Mesendoderm (in vitro differentiated cells): ENCODE measurements around the gene DNPEP.

Experiments used
- DNase-seq: peaks from one replicate; pipeline ENCODE4 v3.0.0; 2013
- H2AK5ac ChIP-seq: 2 replicates; pipeline ENCODE4 v1.6.1; 2013; ENCODE audit warnings: low read length, inconsistent platforms
- H2BK120ac ChIP-seq: 2 replicates; pipeline ENCODE4 v1.6.1; 2013; ENCODE audit warnings: low read depth, mild to moderate bottlenecking, low read length, moderate library complexity, mixed read lengths
- H2BK15ac ChIP-seq: replicated peaks from 2 replicates; pipeline ENCODE4 v1.6.1; 2013; ENCODE audit warnings: low read depth, mild to moderate bottlenecking, moderate library complexity
- H2BK5ac ChIP-seq: 2 replicates; pipeline ENCODE4 v1.6.1; 2013; ENCODE audit warnings: low read length, inconsistent platforms
- H3K18ac ChIP-seq: 2 replicates; pipeline ENCODE4 v1.6.1; 2013; ENCODE audit warnings: mild to moderate bottlenecking, low read length, mixed read lengths
- H3K23ac ChIP-seq: one replicate; pipeline ENCODE4 v1.6.1; 2013; ENCODE audit warnings: low read length
- H3K27ac ChIP-seq: 2 replicates; pipeline ENCODE4 v1.5.1; 2013; ENCODE audit warnings: low read depth, mild to moderate bottlenecking, inconsistent platforms, low read length, moderate library complexity
- H3K27me3 ChIP-seq: 2 replicates; pipeline ENCODE4 v1.6.1; 2013; ENCODE audit warnings: low read length, control low read depth, mild to moderate bottlenecking, inconsistent platforms; ENCODE audit not compliant: insufficient read depth, poor library complexity
- H3K36me3 ChIP-seq: 2 replicates; pipeline ENCODE4 v1.6.1; 2013; ENCODE audit warnings: low read length, inconsistent platforms; ENCODE audit not compliant: control insufficient read depth, insufficient read depth
- H3K4ac ChIP-seq: one replicate; pipeline ENCODE4 v1.6.1; 2013; ENCODE audit warnings: low read depth, mild to moderate bottlenecking, low read length, moderate library complexity
- H3K4me1 ChIP-seq: 2 replicates; pipeline ENCODE4 v1.6.1; 2013; ENCODE audit warnings: low read depth, low read length, inconsistent platforms; ENCODE audit not compliant: control insufficient read depth
- H3K4me2 ChIP-seq: 2 replicates; pipeline ENCODE4 v1.6.1; 2013; ENCODE audit warnings: low read length
- H3K4me3 ChIP-seq: 2 replicates; pipeline ENCODE4 v1.5.1; 2013; ENCODE audit warnings: mild to moderate bottlenecking, low read length
- H3K56ac ChIP-seq: one replicate; pipeline ENCODE4 v1.6.1; 2013; ENCODE audit warnings: low read length
- H3K79me1 ChIP-seq: 2 replicates; pipeline ENCODE4 v1.6.1; 2013; ENCODE audit warnings: low read length, inconsistent platforms
- H3K79me2 ChIP-seq: 2 replicates; pipeline ENCODE4 v1.6.1; 2013; ENCODE audit warnings: mild to moderate bottlenecking, low read length; ENCODE audit not compliant: control insufficient read depth, insufficient read depth
- H3K9ac ChIP-seq: 2 replicates; pipeline ENCODE4 v1.6.1; 2013; ENCODE audit warnings: low read length, inconsistent platforms
- H4K5ac ChIP-seq: one replicate; pipeline ENCODE4 v1.6.1; 2013; ENCODE audit warnings: low read length
- H4K8ac ChIP-seq: one replicate; pipeline ENCODE4 v1.6.1; 2013; ENCODE audit warnings: low read depth, mild to moderate bottlenecking, control low read depth, low read length, moderate library complexity
- WGBS: extraction: QIAGEN DNeasy Blood & Tissue Kit; methylation state at CpG from one replicate; pipeline ENCODE4 v1.1.7; 2013; ENCODE audit warnings: low lambda C conversion rate, missing lambda C conversion rate; ENCODE audit not compliant: insufficient coverage; ENCODE audit errors: extremely low coverage; 5-methylcytosine and 5-hydroxymethylcytosine counted together

DNPEP gene

GRCh38 chr2:219421323-219421722, 33.6 kb upstream of the DNPEP start:
- Histone ChIP-seq H3K23ac (no peak overlapping the region), H3K27me3 (peaks cover 8% of the 10 kb centered on the region), H3K4me3 (no peak overlapping the region), H3K79me2 (no peaks in the 10 kb centered on the region), H3K4ac (no peak overlapping the region), H2BK120ac (no peak overlapping the region), H3K36me3 (no peaks in the 10 kb centered on the region), H3K79me1 (no peaks in the 10 kb centered on the region), H4K5ac (no peak overlapping the region), H3K4me1 (no peaks in the 10 kb centered on the region), H2BK15ac (no peak overlapping the region), H2BK5ac (no peak overlapping the region), H4K8ac (no peak overlapping the region), H3K56ac (no peak overlapping the region), H3K9ac (no peak overlapping the region), H3K4me2 (no peak overlapping the region), H3K18ac (no peak overlapping the region), H2AK5ac (no peak overlapping the region), H3K27ac (no peak overlapping the region)
- no peak for DNase-seq
- no CpG with 5 or more reads among the region's 17 CpGs for WGBS

GRCh38 chr2:219420687-219421086, 33.0 kb upstream of the DNPEP start:
- Histone ChIP-seq H3K27ac (no peak overlapping the region), H4K8ac (no peak overlapping the region), H2AK5ac (no peak overlapping the region), H3K4me2 (no peak overlapping the region), H3K9ac (no peak overlapping the region), H3K79me2 (no peaks in the 10 kb centered on the region), H3K56ac (no peak overlapping the region), H3K4me1 (no peaks in the 10 kb centered on the region), H3K23ac (no peak overlapping the region), H3K18ac (no peak overlapping the region), H2BK120ac (no peak overlapping the region), H3K27me3 (peaks cover 8% of the 10 kb centered on the region), H2BK15ac (no peak overlapping the region), H3K4me3 (no peak overlapping the region), H4K5ac (no peak overlapping the region), H2BK5ac (no peak overlapping the region), H3K79me1 (no peaks in the 10 kb centered on the region), H3K4ac (no peak overlapping the region), H3K36me3 (no peaks in the 10 kb centered on the region)
- no CpG with 5 or more reads among the region's 8 CpGs for WGBS
- no peak for DNase-seq

- Histone ChIP-seq H3K27ac (no peak overlapping the region), H3K23ac (no peak overlapping the region), H3K4me1 (no peaks in the 10 kb centered on the region), H3K18ac (no peak overlapping the region), H3K79me1 (no peaks in the 10 kb centered on the region), H2BK5ac (no peak overlapping the region), H2AK5ac (no peak overlapping the region), H3K36me3 (no peaks in the 10 kb centered on the region), H3K4me3 (no peak overlapping the region), H3K56ac (no peak overlapping the region), H2BK15ac (no peak overlapping the region), H3K4ac (no peak overlapping the region), H4K5ac (no peak overlapping the region), H3K4me2 (no peak overlapping the region), H3K9ac (no peak overlapping the region), H4K8ac (no peak overlapping the region), H3K27me3 (peaks cover 8% of the 10 kb centered on the region), H2BK120ac (no peak overlapping the region), H3K79me2 (no peaks in the 10 kb centered on the region)
- no CpG with 5 or more reads among the region's 9 CpGs for WGBS
- no peak for DNase-seq
Measured at GRCh38 chr2:219419331-219420197, 31.9 kb upstream of the DNPEP start.

GRCh38 chr2:219419012-219419324, 31.3 kb upstream of the DNPEP start:
- no peak overlapping the region for H2BK120ac ChIP-seq
- H4K8ac ChIP-seq: no peak overlapping the region
- no peaks in the 10 kb centered on the region for H3K36me3 ChIP-seq
- no peak overlapping the region for H3K27ac ChIP-seq
- H3K23ac ChIP-seq: no peak overlapping the region
- no peak overlapping the region for H2BK15ac ChIP-seq
- no peaks in the 10 kb centered on the region for H3K4me1 ChIP-seq
- no peaks in the 10 kb centered on the region for H3K79me2 ChIP-seq
- no peak overlapping the region for H2BK5ac ChIP-seq
- no CpG with 5 or more reads among the region's 12 CpGs for WGBS
- peaks cover 8% of the 10 kb centered on the region for H3K27me3 ChIP-seq
- no peak overlapping the region for H3K18ac ChIP-seq
- peak overlapping the region; percentile 67 for H3K56ac ChIP-seq
- no peak overlapping the region for H4K5ac ChIP-seq
- H3K9ac ChIP-seq: no peak overlapping the region
- H3K4ac ChIP-seq: no peak overlapping the region
- H3K79me1 ChIP-seq: no peaks in the 10 kb centered on the region
- no peak for DNase-seq
- no peak overlapping the region for H3K4me2 ChIP-seq
- no peak overlapping the region for H3K4me3 ChIP-seq
- H2AK5ac ChIP-seq: no peak overlapping the region

GRCh38 chr2:219418155-219419011, 30.7 kb upstream of the DNPEP start, which contains the start of gene DES:
Gene DES, plus strand, starts transcription at chr2:219418377. Its CDS starts 86 bp downstream, at chr2:219418463.
- H3K79me2 ChIP-seq: no peaks in the 10 kb centered on the region
- H4K8ac ChIP-seq: no peak within 1 kb of the TSS
- no peak within 1 kb of the TSS for H2AK5ac ChIP-seq
- H4K5ac ChIP-seq: no peak within 1 kb of the TSS
- no peaks in the 10 kb centered on the region for H3K36me3 ChIP-seq
- H3K9ac ChIP-seq: peak within 1 kb of the TSS; percentile 34
- no peak within 1 kb of the TSS for H3K23ac ChIP-seq
- peak within 1 kb of the TSS; percentile 67 for H3K56ac ChIP-seq
- no CpG with 5 or more reads among the region's 98 CpGs for WGBS
- H3K4me3 ChIP-seq: no peak within 1 kb of the TSS
- H2BK15ac ChIP-seq: no peak within 1 kb of the TSS
- H3K79me1 ChIP-seq: no peaks in the 10 kb centered on the region
- no peak within 1 kb of the TSS for H2BK5ac ChIP-seq
- no peak for DNase-seq
- H3K4me2 ChIP-seq: peak within 1 kb of the TSS; percentile 21
- peaks cover 8% of the 10 kb centered on the region for H3K27me3 ChIP-seq
- no peaks in the 10 kb centered on the region for H3K4me1 ChIP-seq
- no peak within 1 kb of the TSS for H3K4ac ChIP-seq
- no peak within 1 kb of the TSS for H2BK120ac ChIP-seq
- H3K18ac ChIP-seq: no peak within 1 kb of the TSS
- H3K27ac ChIP-seq: no peak within 1 kb of the TSS
